ENCODE measurements around the gene ST7L. TPM values are rescaled to one million over a fixed set of nuclear protein-coding genes. Genes with fewer than 3 reads are reported as not detected.

Gene ST7L
- polyA plus RNA-seq, 2 of the 4 experiments (the other 2 are of a cell fraction), result 10.5 to 10.8 TPM

GRCh38 chr1:112619518-112620376 is 806 bp upstream of the ST7L start, which contains the start of gene CAPZA1:
TSS of gene CAPZA1 (plus strand) at chr1:112619832. CDS start at chr1:112619845, 13 bp downstream.
- H3K4me2 ChIP-seq, result peak within 1 kb of the TSS; percentile 84
- no peak for TF ChIP-seq ESRRA (IDR thresholded peaks at IDR 0.05; ENCODE audit: borderline replicate concordance, low read length)
- TF ChIP-seq GATA3 (IDR thresholded peaks at IDR 0.05; ENCODE audit: borderline replicate concordance), result no peak
- TF ChIP-seq POLR2A (IDR thresholded peaks at IDR 0.05; ENCODE audit: low read length), result peak; percentile 67
- peak; percentile 41 to 66; a peak in 2 of 5 replicates for TF ChIP-seq JUN (IDR thresholded peaks at IDR 0.05)
- 0 out of 2 replicates have a peak, but pooled peaks have one; percentile 12 for TF ChIP-seq PHF8 (IDR thresholded peaks at IDR 0.05; ENCODE audit: borderline replicate concordance, low read depth)
- TF ChIP-seq, protein P1, sequence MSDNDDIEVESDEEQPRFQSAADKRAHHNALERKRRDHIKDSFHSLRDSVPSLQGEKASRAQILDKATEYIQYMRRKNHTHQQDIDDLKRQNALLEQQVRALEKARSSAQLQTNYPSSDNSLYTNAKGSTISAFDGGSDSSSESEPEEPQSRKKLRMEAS (IDR thresholded peaks at IDR 0.05), result peak; percentile 69
- TF ChIP-seq PBX3 (IDR thresholded peaks at IDR 0.05), result peak; percentile 31; the same call in 1 of the 2 replicates
- TF ChIP-seq KDM5A (IDR thresholded peaks at IDR 0.05), result peak; percentile 68; the same call in 1 of the 2 replicates
- H3K4me3 ChIP-seq, result peak within 1 kb of the TSS; percentile 87
- ATAC-seq, result peak; percentile 97 to 99
- under 1% methylated on average over 29 of the region's 50 CpGs for WGBS (ENCODE audit: missing lambda C conversion rate)
- CTCF ChIA-PET, result interaction anchor here (0.9 kb wide), 1 partner anchor 54 kb away, joined by 3 read pairs; no protein-coding TSS in a partner anchor
- H3K9me3 ChIP-seq, result no peaks in the 10 kb centered on the region
- POLR2A ChIA-PET, result interaction anchor here (0.6 to 1.5 kb wide), 7 partner anchors 10 to 225 kb away, joined by 3 to 12 read pairs (median 3); partner anchors contain the start of genes MOV10 and RHOC
- FAIRE-seq, result no peak
- DNase-seq (ENCODE audit: low read depth in 1 of 2, low spot score in 1 of 2), result peak; percentile 76 to 89
- peak within 1 kb of the TSS; percentile 97 to 99 for H3K27ac ChIP-seq
- peaks cover 28% of the 10 kb centered on the region for H3K4me1 ChIP-seq

GRCh38 chr1:112618114-112618720 is 724 bp downstream of the ST7L start:
- CTCF ChIA-PET, result interaction anchor here (1.0 to 1.6 kb wide), 2 partner anchors 116 to 227 kb away, joined by 4 read pairs; no protein-coding TSS in a partner anchor

DNA sequence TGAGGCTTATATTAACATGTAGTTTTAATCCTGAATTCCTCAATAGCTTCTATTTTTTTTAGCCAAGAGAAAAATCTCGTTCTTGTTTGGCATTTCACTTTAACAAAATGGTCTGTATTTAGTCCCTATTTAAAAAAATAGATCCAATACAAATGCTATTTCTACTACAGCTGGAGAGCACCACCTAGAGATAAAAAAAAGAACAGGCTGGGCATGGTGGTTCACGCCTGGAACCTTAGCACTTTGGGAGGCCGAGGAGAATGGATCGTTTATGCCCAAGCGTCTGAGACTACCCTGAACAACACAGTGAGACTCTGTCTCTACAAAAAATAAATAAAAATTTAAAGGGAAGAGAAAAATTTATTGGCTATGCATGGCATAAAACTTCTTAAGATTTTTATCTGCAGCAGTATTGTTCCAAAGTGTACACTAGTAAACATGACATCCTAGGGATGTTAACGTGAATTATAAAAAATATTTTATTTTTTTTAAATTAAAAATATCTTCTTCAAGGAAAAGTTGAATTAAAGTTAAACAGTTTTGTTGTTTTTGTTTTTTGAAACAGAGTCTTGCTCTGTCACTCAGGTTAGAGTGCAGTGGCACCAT is 4.4 kb downstream of the ST7L start:
- DNase-seq (ENCODE audit: low read depth in 1 of 2, low spot score in 1 of 2) (peak in 1 of 2 experiments; percentile 48), ATAC-seq (peak in 1 of 2 experiments; percentile 41; a peak in 2 of 6 replicates), FAIRE-seq (no peak)
- ChIA-PET POLR2A (no interaction called here), CTCF (interaction anchor here (0.6 to 5.1 kb wide), 17 partner anchors 20 to 284 kb away, joined by 3 to 32 read pairs (median 3); no protein-coding TSS in a partner anchor)
- TF ChIP-seq CTCF (IDR thresholded peaks at IDR 0.05), result peak; percentile 55
- no peak for TF ChIP-seq RARB (CRISPR knock-in tag; IDR thresholded peaks at IDR 0.05)
- TF ChIP-seq RAD21 (conservative IDR thresholded peaks at IDR 0.05 in 1 of 2, IDR thresholded peaks at IDR 0.05 in 1 of 2), result peak; percentile 63 to 64
- peak; percentile 42; the same call in 2 of the 3 replicates for TF ChIP-seq SMC3 (IDR thresholded peaks at IDR 0.05)
- TF ChIP-seq KDM5A (IDR thresholded peaks at IDR 0.05), result no peak
- TF ChIP-seq RFX5 (IDR thresholded peaks at IDR 0.05), result no peak
- no peak overlapping the region for H3K4me2 ChIP-seq
- 59% methylated on average over 6 of the region's 6 CpGs for WGBS (ENCODE audit: missing lambda C conversion rate)
- H3K4me3 ChIP-seq, result no peak overlapping the region
- peaks cover 8% of the 10 kb centered on the region; the same call in 2 of the 3 replicates for H3K4me1 ChIP-seq
- no peak overlapping the region for H3K27ac ChIP-seq
- H3K9me3 ChIP-seq, result no peaks in the 10 kb centered on the region

More at GRCh38 chr1:112618114-112618720, 724 bp downstream of the ST7L start:
- Histone ChIP-seq H3K4me1 (peaks cover 28% of the 10 kb centered on the region), H3K4me3 (peak overlapping the region; percentile 87), H3K27ac (peak overlapping the region; percentile 97 to 99), H3K9me3 (no peaks in the 10 kb centered on the region), H3K4me2 (peak overlapping the region; percentile 84)
- TF ChIP-seq JUNB (IDR thresholded peaks at IDR 0.05) (no peak), ELK1 (IDR thresholded peaks at IDR 0.05; ENCODE audit: low read depth, low read length) (no peak), FOSB (CRISPR knock-in tag; IDR thresholded peaks at IDR 0.05) (no peak), BHLHE40 (IDR thresholded peaks at IDR 0.05; ENCODE audit: low read depth, low read length) (no peak), NFE2L2 (conservative IDR thresholded peaks at IDR 0.05; ENCODE audit: low read length) (no peak), RARB (CRISPR knock-in tag; IDR thresholded peaks at IDR 0.05) (no peak), MAFK (IDR thresholded peaks at IDR 0.05; ENCODE audit: partially characterized antibody) (no peak), RNF2 (IDR thresholded peaks at IDR 0.05; ENCODE audit: borderline replicate concordance, low read depth) (no peak), POLR2AphosphoS2 (conservative IDR thresholded peaks at IDR 0.05; ENCODE audit: low read length) (no peak), MAZ (IDR thresholded peaks at IDR 0.05; ENCODE audit: borderline replicate concordance, low read depth, low read length) (no peak), SMC3 (IDR thresholded peaks at IDR 0.05) (no peak), ZNF302 (CRISPR knock-in tag; IDR thresholded peaks at IDR 0.05) (no peak)
- no peak for ATAC-seq
- no peak for FAIRE-seq
- DNase-seq (ENCODE audit: low read depth in 1 of 2, low spot score in 1 of 2), result peak in 1 of 2 experiments; percentile 21
- POLR2A ChIA-PET, result interaction anchor here (1.5 kb wide), 3 partner anchors 9 to 224 kb away, joined by 3 to 12 read pairs (median 4); partner anchors contain the start of gene MOV10
- under 1% methylated on average over 12 of the region's 12 CpGs for WGBS (ENCODE audit: missing lambda C conversion rate)
